ENCODE measurements around the gene TET3.

DNA sequence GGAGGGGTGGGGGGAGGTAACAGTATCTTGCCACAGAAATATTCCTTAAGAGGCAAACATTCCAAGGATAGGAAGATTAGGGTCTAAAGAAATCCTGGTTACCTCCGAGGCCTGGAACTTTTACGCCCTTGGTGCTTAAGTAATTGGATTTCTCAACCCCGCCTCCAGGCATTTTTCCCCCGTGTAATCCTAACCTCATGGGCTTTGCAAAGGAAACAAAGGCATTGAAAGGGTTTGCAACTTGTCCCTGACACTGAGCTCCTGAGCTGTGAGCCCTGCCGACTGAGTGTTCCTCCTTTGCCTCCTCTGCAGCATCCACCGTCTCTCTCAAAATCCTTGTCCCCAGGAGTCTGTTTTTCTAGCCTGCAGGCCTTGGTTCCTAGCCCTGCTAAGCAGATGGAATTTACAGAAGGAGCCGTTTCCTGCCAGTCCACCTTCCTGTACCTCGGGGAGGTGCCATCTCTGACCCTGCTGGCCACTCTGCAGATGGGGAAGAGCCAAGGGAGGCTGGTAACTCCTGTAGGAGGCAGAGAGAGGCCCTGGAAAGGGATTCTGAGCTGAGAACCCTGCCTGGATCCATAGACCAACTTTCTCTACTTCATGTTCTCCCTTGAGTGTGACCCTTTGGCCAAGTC, 24.2 kb downstream of the TET3 start:
- TF ChIP-seq, protein P1, sequence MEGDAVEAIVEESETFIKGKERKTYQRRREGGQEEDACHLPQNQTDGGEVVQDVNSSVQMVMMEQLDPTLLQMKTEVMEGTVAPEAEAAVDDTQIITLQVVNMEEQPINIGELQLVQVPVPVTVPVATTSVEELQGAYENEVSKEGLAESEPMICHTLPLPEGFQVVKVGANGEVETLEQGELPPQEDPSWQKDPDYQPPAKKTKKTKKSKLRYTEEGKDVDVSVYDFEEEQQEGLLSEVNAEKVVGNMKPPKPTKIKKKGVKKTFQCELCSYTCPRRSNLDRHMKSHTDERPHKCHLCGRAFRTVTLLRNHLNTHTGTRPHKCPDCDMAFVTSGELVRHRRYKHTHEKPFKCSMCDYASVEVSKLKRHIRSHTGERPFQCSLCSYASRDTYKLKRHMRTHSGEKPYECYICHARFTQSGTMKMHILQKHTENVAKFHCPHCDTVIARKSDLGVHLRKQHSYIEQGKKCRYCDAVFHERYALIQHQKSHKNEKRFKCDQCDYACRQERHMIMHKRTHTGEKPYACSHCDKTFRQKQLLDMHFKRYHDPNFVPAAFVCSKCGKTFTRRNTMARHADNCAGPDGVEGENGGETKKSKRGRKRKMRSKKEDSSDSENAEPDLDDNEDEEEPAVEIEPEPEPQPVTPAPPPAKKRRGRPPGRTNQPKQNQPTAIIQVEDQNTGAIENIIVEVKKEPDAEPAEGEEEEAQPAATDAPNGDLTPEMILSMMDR (IDR thresholded peaks at IDR 0.05), result no peak
- TF ChIP-seq POLR2A (IDR thresholded peaks at IDR 0.05), result no peak

Data from uterus (tissue), 2 donors.